ENCODE data around the gene KRT23.

The KRT23 gene

GRCh38 chr17:40936976-40937375 lies 470 bp downstream of the KRT23 start:
- ChIA-PET CTCF (interaction anchor here (0.7 kb wide), 1 partner anchor 972 kb away, joined by 4 read pairs; no protein-coding TSS in a partner anchor), POLR2A (interaction anchor here (0.5 kb wide), 1 partner anchor 10 kb away, joined by 4 read pairs; no protein-coding TSS in a partner anchor)
- Histone ChIP-seq H3K27ac (ENCODE audit: extremely low read depth, low read depth, low read length) (no peak overlapping the region), H3K36me3 (ENCODE audit: control insufficient read depth in 2 of 2, insufficient read depth in 1 of 2, low read length in 2 of 2) (no peaks in the 10 kb centered on the region), H3K9me3 (ENCODE audit: control insufficient read depth, insufficient read depth, low read depth, low read length) (no peaks in the 10 kb centered on the region), H3K4me1 (ENCODE audit: control insufficient read depth, insufficient read depth, low read length) (no peaks in the 10 kb centered on the region), H3K4me3 (ENCODE audit: low read depth, low read length) (no peak overlapping the region)
- TF ChIP-seq PRDM4 (tag by site-specific recombination; IDR thresholded peaks at IDR 0.05) = no peak
- no peak for TF ChIP-seq ZNF571 (tag by site-specific recombination; IDR thresholded peaks at IDR 0.05)
- no peak for TF ChIP-seq ZNF521 (tag by site-specific recombination; IDR thresholded peaks at IDR 0.05)
- no peak for TF ChIP-seq ZNF24 (tag by site-specific recombination; IDR thresholded peaks at IDR 0.05)
- TF ChIP-seq ZNF624 (tag by site-specific recombination; IDR thresholded peaks at IDR 0.05) = no peak
- no peak for TF ChIP-seq ZNF707 (tag by site-specific recombination; IDR thresholded peaks at IDR 0.05)
- TF ChIP-seq ZNF391 (tag by site-specific recombination; IDR thresholded peaks at IDR 0.05; ENCODE audit: borderline replicate concordance, low read depth) = no peak
- no peak for TF ChIP-seq ZSCAN5A (tag by site-specific recombination; IDR thresholded peaks at IDR 0.05)

- Histone ChIP-seq H3K36me3 (ENCODE audit: control insufficient read depth in 2 of 2, insufficient read depth in 1 of 2, low read length in 2 of 2) (no peaks in the 10 kb centered on the region), H3K9me3 (ENCODE audit: control insufficient read depth, insufficient read depth, low read depth, low read length) (no peaks in the 10 kb centered on the region), H3K4me1 (ENCODE audit: control insufficient read depth, insufficient read depth, low read length) (no peaks in the 10 kb centered on the region), H3K4me3 (ENCODE audit: low read depth, low read length) (no peak overlapping the region), H3K27ac (ENCODE audit: extremely low read depth, low read depth, low read length) (no peak overlapping the region)
- CTCF ChIA-PET = interaction anchor here (0.6 to 0.7 kb wide), 2 partner anchors 585 to 973 kb away, joined by 4 read pairs; no protein-coding TSS in a partner anchor
- TF ChIP-seq ZNF423 (tag by site-specific recombination; IDR thresholded peaks at IDR 0.05) (no peak), ZNF626 (tag by site-specific recombination; IDR thresholded peaks at IDR 0.05) (no peak), REPIN1 (tag by site-specific recombination; IDR thresholded peaks at IDR 0.05; ENCODE audit: low read depth) (no peak), ZNF621 (tag by site-specific recombination; IDR thresholded peaks at IDR 0.05) (no peak), SP2 (tag by site-specific recombination; IDR thresholded peaks at IDR 0.05) (no peak), ZNF184 (tag by site-specific recombination; IDR thresholded peaks at IDR 0.05) (no peak), GLIS2 (tag by site-specific recombination; IDR thresholded peaks at IDR 0.05) (no peak), ZNF670 (tag by site-specific recombination; IDR thresholded peaks at IDR 0.05; ENCODE audit: low read depth) (no peak), MEIS1 (CRISPR knock-in tag; IDR thresholded peaks at IDR 0.05; ENCODE audit: borderline replicate concordance) (no peak), OVOL3 (tag by site-specific recombination; IDR thresholded peaks at IDR 0.05) (no peak), ZNF530 (tag by site-specific recombination; IDR thresholded peaks at IDR 0.05; ENCODE audit: low read depth) (no peak), SP3 (tag by site-specific recombination; IDR thresholded peaks at IDR 0.05) (no peak), ZNF433 (tag by site-specific recombination; IDR thresholded peaks at IDR 0.05; ENCODE audit: low read depth) (no peak), GLI2 (tag by site-specific recombination; IDR thresholded peaks at IDR 0.05; ENCODE audit: borderline replicate concordance, low read depth) (no peak), ZNF558 (tag by site-specific recombination; IDR thresholded peaks at IDR 0.05) (no peak), ZNF600 (tag by site-specific recombination; IDR thresholded peaks at IDR 0.05) (no peak), FEZF1 (tag by site-specific recombination; IDR thresholded peaks at IDR 0.05) (no peak), ZNF747 (tag by site-specific recombination; IDR thresholded peaks at IDR 0.05) (no peak), ZNF660 (tag by site-specific recombination; IDR thresholded peaks at IDR 0.05) (no peak)
- POLR2A ChIA-PET = interaction anchor here (0.5 kb wide), 1 partner anchor 11 kb away, joined by 4 read pairs; no protein-coding TSS in a partner anchor
Measured at GRCh38 chr17:40936437-40936971, 942 bp downstream of the KRT23 start.

Data from HEK293 (cell line).